Hepatocyte (in vitro differentiated cells): ENCODE data around the gene SPON1.

Experiments
- CTCF ChIP-seq: fragments of 200-600 bp; sonication (generic); IDR thresholded peaks from 2 replicates; pipeline ENCODE4 v1.5.1; 2016; ENCODE audit warnings: antibody characterized with exemption, mild to moderate bottlenecking; ENCODE audit not compliant: poor library complexity
- EZH2 ChIP-seq: fragments of 200-600 bp; sonication (generic); IDR thresholded peaks from 2 replicates; pipeline ENCODE4 v1.6.1; 2016; ENCODE audit warnings: antibody characterized with exemption, mild to moderate bottlenecking, borderline replicate concordance
- EZH2phosphoT487 ChIP-seq: fragments of 200-600 bp; sonication (generic); IDR thresholded peaks from one replicate; pipeline ENCODE4 v1.6.1; 2018; ENCODE audit warnings: antibody characterized with exemption, mild to moderate bottlenecking, low read depth, moderate library complexity; ENCODE audit not compliant: unreplicated experiment, severe bottlenecking

GRCh38 chr11:14234446-14234845, 271.9 kb downstream of the SPON1 start:
- TF ChIP-seq EZH2 (no peak), CTCF (no peak), EZH2phosphoT487 (no peak)
